Activated naive CD4-positive, alpha-beta T cell treated with anti-CD3 and anti-CD28 coated beads, Interleukin-2, amount 50 U/mL, for 24 hours (primary cell): ENCODE data around the gene SEC14L2.
"Not testable (repeated sequence)": the region's sequence is repeated elsewhere in the genome, so short reads cannot be mapped to it uniquely, and the experiment has no call there.

Source experiments
- H3K27ac Mint-ChIP-seq: one replicate; pipeline ENCODE4 v1.8.0; 2021; ENCODE audit warnings: mild to moderate bottlenecking, mixed read lengths
- H3K27me3 Mint-ChIP-seq: one replicate; pipeline ENCODE4 v1.8.0; 2021; ENCODE audit warnings: mixed read lengths
- H3K36me3 Mint-ChIP-seq: one replicate; pipeline ENCODE4 v1.8.0; 2021; ENCODE audit warnings: mixed read lengths
- H3K4me1 Mint-ChIP-seq: one replicate; pipeline ENCODE4 v1.8.0; 2021; ENCODE audit warnings: mixed read lengths
- H3K4me3 Mint-ChIP-seq: one replicate; pipeline ENCODE4 v1.8.0; 2021; ENCODE audit warnings: mild to moderate bottlenecking, mixed read lengths
- H3K9me3 Mint-ChIP-seq: one replicate; pipeline ENCODE4 v1.8.0; 2021; ENCODE audit warnings: mixed read lengths

Gene SEC14L2

GRCh38 chr22:30392661-30393321 is 4.0 kb upstream of the SEC14L2 start:
- H3K4me3 Mint-ChIP-seq = no peak overlapping the region
- peaks cover 50% of the 10 kb centered on the region for H3K4me1 Mint-ChIP-seq
- H3K27ac Mint-ChIP-seq = no peak overlapping the region

DNA sequence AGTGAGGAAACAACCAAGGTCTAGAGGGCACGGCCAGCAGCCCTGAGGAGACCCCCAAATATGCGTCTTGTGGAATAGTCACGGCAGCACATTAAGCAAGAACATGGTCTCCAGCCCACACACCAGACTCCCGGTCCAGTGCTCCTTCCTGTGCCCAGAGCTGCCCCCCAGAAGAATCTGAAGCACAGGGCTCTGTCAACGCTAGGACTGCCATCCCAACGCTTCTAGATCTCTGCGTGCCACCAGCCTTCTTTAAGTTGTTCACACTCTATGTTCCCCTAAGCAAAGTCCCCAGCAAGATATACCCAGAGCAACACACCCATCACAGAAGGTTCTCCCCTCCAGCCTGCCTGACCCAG is 3.5 kb upstream of the SEC14L2 start:
- Mint-ChIP-seq H3K36me3 (no peaks in the 10 kb centered on the region), H3K27me3 (no peaks in the 10 kb centered on the region), H3K4me3 (no peak overlapping the region), H3K4me1 (peaks cover 55% of the 10 kb centered on the region), H3K27ac (no peak overlapping the region), H3K9me3 (no peaks in the 10 kb centered on the region)

More at GRCh38 chr22:30392661-30393321, 4.0 kb upstream of the SEC14L2 start:
- Mint-ChIP-seq H3K36me3 (no peaks in the 10 kb centered on the region), H3K27me3 (no peaks in the 10 kb centered on the region), H3K9me3 (no peaks in the 10 kb centered on the region)

DNA sequence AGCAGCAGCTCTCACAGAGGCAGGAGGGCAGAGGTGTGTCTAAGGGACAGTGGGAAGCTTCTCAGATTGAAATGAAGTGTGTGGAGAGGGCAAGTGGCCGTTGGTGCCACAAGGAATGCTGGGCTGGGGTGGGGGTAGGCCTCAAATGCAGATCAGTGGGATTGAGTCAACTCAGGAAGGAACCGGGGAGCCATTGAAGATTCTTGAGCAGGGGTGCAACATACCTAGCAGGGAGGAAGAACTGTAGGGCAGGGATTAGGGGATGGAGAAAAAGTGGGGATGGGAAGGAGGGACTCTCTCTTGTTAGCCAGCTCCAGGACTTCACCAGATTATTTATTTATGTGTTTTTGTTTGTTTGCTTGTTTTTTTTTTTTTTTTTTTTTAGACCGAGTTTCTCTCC is 2.9 kb upstream of the SEC14L2 start:
- Mint-ChIP-seq H3K9me3 (no peaks in the 10 kb centered on the region), H3K36me3 (no peaks in the 10 kb centered on the region), H3K27me3 (no peaks in the 10 kb centered on the region), H3K4me3 (no peak overlapping the region), H3K4me1 (peaks cover 61% of the 10 kb centered on the region), H3K27ac (peak overlapping the region; percentile 8)

DNA sequence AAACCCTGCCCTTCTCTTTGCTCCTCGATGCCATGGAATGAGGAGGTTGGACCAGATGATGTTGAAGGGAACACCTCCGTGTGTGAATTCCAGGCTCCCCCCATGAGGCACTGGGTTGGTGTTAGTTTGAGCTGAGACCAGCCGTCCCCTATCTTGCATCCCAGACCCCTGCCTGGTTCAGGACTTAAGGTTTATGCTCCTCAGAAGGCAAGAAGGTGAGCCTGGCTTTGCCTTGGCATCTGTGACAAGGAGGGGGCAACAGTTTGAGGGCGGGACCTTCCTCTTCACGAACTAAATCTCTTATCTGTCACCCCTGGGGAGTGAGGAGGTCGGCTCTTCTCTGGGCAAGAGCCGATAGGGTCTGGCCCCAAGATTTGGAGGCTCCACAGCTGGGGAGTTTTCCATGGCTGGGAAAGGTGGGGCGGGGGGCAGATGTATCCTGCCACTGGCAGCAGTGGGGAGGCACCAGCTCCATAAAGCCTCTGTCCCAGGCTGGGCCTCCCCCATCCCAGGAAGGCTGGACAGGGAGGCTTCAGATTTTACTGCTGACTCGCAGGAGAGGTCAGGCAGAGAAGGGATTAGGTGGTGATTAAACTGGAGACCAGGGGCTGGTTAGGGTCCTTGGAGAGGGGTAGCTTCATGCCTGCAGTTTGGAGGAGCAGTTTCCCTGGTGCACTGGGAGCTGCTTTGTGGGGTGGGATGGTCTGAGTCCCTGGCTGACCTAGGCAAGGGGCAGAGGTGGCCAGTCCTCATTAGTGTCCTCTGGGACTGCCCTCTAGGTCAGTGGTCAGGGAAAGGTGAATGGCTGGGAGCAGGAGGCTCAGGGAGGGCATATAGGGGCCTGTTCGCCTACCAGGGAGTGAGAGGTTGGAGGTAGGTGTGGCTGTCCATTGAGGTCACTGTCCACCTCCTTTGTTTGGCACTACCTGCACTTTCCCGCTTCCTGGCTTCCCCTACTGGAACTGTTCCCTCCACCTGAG is 1.1 kb downstream of the SEC14L2 start:
- H3K4me3 Mint-ChIP-seq = peak overlapping the region; percentile 84
- H3K9me3 Mint-ChIP-seq = no peaks in the 10 kb centered on the region
- peak overlapping the region; percentile 78 for H3K27ac Mint-ChIP-seq
- peaks cover 47% of the 10 kb centered on the region for H3K4me1 Mint-ChIP-seq
- no peaks in the 10 kb centered on the region for H3K27me3 Mint-ChIP-seq
- peaks cover 2% of the 10 kb centered on the region for H3K36me3 Mint-ChIP-seq

DNA sequence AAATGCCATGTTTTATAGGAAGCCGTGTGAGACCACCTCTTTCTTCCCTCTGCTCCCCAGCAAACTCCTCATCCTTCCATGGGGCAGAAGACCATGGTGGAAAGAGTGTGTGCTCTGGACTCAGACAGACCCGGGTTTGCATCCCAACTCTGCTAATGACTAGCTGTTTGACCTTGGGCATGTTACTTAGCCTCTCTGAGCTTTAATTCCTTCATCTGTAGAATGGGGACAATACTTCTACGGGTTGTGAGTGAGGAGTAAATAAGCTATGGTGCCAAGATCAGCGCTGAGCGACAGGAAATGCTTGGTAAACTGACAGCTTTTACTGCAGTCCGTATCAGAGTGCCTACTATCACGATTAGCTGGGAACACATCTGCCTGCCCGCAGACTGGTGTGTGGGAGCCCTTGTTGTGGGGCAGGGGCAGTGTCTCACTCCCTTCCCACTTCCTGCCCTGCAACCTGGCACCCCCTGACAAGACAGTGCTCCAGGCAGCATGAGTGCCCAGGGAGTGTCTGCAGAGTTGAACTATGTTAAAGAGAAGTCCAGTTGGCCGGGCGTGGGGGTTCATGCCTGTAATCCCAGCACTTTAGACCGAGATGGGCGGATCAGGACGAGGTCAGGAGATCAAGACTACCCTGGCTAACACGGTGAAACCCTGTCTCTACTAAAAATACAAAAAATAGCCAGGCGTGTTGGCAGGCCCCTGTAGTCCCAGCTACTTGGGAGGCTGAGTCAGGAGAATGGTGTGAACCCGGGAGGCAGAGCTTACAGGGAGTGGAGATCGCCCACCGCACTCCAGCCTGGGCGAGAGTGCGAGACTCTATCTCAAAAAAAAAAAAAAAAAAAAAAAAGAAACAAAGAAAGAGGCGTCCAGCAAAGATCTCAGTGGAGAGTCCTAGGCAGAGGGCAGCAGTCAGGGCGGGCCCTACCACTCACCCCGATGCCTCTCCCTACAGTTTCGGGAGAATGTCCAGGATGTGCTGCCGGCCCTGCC is 2.2 kb downstream of the SEC14L2 start:
- peak overlapping the region; percentile 84 for H3K4me3 Mint-ChIP-seq
- H3K36me3 Mint-ChIP-seq = peaks cover 2% of the 10 kb centered on the region
- peaks cover 43% of the 10 kb centered on the region for H3K4me1 Mint-ChIP-seq
- H3K9me3 Mint-ChIP-seq = no peaks in the 10 kb centered on the region
- peak overlapping the region; percentile 93 for H3K27ac Mint-ChIP-seq
- H3K27me3 Mint-ChIP-seq = no peaks in the 10 kb centered on the region

DNA sequence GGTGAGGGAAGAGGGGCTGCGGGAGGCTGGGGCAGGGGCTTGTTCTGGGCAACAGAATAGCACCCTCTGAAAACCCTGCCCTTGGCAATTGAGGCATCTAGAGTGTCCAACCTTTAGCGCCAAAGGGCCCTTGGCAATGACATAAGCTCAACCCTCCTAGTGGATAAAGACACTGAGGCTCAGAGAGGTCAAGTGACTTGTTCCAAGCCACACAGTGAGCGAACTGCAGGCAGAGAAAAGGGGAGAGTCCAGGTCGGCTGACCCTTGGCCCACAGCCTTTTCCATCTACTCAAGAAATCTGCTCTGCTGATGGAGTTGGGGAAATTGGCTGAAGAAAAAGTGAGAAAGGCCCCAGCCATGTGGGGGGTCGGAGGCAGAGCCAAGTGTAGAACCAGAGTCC is 2.9 kb downstream of the SEC14L2 start:
- no peak overlapping the region for H3K27ac Mint-ChIP-seq
- H3K9me3 Mint-ChIP-seq = no peaks in the 10 kb centered on the region
- H3K27me3 Mint-ChIP-seq = no peaks in the 10 kb centered on the region
- no peak overlapping the region for H3K4me3 Mint-ChIP-seq
- peaks cover 41% of the 10 kb centered on the region for H3K4me1 Mint-ChIP-seq
- H3K36me3 Mint-ChIP-seq = peaks cover 2% of the 10 kb centered on the region

GRCh38 chr22:30400159-30400558 is 3.3 kb downstream of the SEC14L2 start:
- Mint-ChIP-seq H3K27me3 (no peaks in the 10 kb centered on the region), H3K36me3 (peaks cover 2% of the 10 kb centered on the region), H3K4me1 (peaks cover 36% of the 10 kb centered on the region), H3K4me3 (no peak overlapping the region), H3K9me3 (no peaks in the 10 kb centered on the region), H3K27ac (peak overlapping the region; percentile 30)

GRCh38 chr22:30401024-30401423 is 4.2 kb downstream of the SEC14L2 start:
- not testable (repeated sequence) for H3K27me3 Mint-ChIP-seq, H3K4me3 Mint-ChIP-seq, H3K9me3 Mint-ChIP-seq, H3K36me3 Mint-ChIP-seq, H3K27ac Mint-ChIP-seq
- H3K4me1 Mint-ChIP-seq = peaks cover 32% of the 10 kb centered on the region

- Mint-ChIP-seq H3K27ac (no peak overlapping the region), H3K36me3 (peaks cover 5% of the 10 kb centered on the region), H3K27me3 (no peaks in the 10 kb centered on the region), H3K4me1 (peaks cover 24% of the 10 kb centered on the region), H3K4me3 (no peak overlapping the region), H3K9me3 (no peaks in the 10 kb centered on the region)
These were observed 5.4 kb downstream of the SEC14L2 start for GRCh38 chr22:30402028-30402765.

- H3K4me1 Mint-ChIP-seq = peaks cover 21% of the 10 kb centered on the region
- H3K27me3 Mint-ChIP-seq, H3K9me3 Mint-ChIP-seq, H3K4me3 Mint-ChIP-seq, H3K36me3 Mint-ChIP-seq: not testable (repeated sequence)
- H3K27ac Mint-ChIP-seq = peak overlapping the region; percentile 68
These were observed 5.9 kb downstream of the SEC14L2 start for GRCh38 chr22:30402766-30403104.

GRCh38 chr22:30404307-30404706 is 7.5 kb downstream of the SEC14L2 start:
- Mint-ChIP-seq H3K4me1 (peaks cover 9% of the 10 kb centered on the region), H3K36me3 (peaks cover 7% of the 10 kb centered on the region), H3K27ac (peak overlapping the region; percentile 47), H3K27me3 (no peaks in the 10 kb centered on the region), H3K4me3 (no peak overlapping the region), H3K9me3 (no peaks in the 10 kb centered on the region)

- Mint-ChIP-seq H3K4me3 (no peak overlapping the region), H3K36me3 (peaks cover 9% of the 10 kb centered on the region), H3K27me3 (no peaks in the 10 kb centered on the region), H3K9me3 (no peaks in the 10 kb centered on the region), H3K27ac (no peak overlapping the region), H3K4me1 (peaks cover 9% of the 10 kb centered on the region)
These were observed 8.9 kb downstream of the SEC14L2 start for GRCh38 chr22:30405731-30406130.

GRCh38 chr22:30406400-30406799 is 9.6 kb downstream of the SEC14L2 start:
- Mint-ChIP-seq H3K4me1 (peaks cover 13% of the 10 kb centered on the region), H3K4me3 (no peak overlapping the region), H3K27me3 (no peaks in the 10 kb centered on the region), H3K36me3 (peaks cover 9% of the 10 kb centered on the region), H3K9me3 (no peaks in the 10 kb centered on the region), H3K27ac (no peak overlapping the region)

GRCh38 chr22:30408388-30409102 is 11.7 kb downstream of the SEC14L2 start:
- Mint-ChIP-seq H3K36me3 (peaks cover 11% of the 10 kb centered on the region), H3K27ac (no peak overlapping the region)

More at GRCh38 chr22:30408388-30409102, 11.7 kb downstream of the SEC14L2 start:
- H3K4me1 Mint-ChIP-seq = peaks cover 23% of the 10 kb centered on the region
- no peaks in the 10 kb centered on the region for H3K27me3 Mint-ChIP-seq
- H3K9me3 Mint-ChIP-seq = no peaks in the 10 kb centered on the region
- H3K4me3 Mint-ChIP-seq = no peak overlapping the region
